ENCODE measurements around the gene OR9A4. TPM values are rescaled to one million over a fixed set of nuclear protein-coding genes. Genes with fewer than 3 reads are reported as not detected.

OR9A4 gene
- total RNA-seq, 1 experiment from 2014 or later = not detected

DNA sequence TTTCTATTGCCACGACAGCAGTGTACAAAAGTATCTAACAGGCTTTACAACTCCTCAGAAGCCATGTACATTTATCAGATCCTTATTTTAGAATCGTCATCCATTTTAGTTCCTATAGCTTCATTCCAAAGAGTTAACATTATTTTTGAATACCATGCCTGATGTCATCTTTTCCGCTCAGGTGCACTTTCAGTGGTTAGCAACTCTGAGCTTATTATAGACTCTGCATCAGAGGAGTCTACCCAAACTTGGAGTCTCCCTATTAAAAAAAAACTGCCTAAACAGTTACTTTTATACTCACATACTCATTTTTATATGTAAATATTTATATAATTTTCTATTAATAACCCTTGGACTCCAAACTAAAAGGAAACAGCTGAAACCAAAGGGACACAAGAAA, 43.3 kb upstream of the OR9A4 start:
- H3K27me3 ChIP-seq (ENCODE audit: insufficient read depth, low read length) = no peaks in the 10 kb centered on the region
- H3K56ac ChIP-seq (ENCODE audit: insufficient read length, low read depth, low read length) = no peak overlapping the region
- WGBS (ENCODE audit: extremely low coverage, insufficient read length, low lambda C conversion rate) = no CpG with 5 or more reads among the region's 3 CpGs
- no peaks in the 10 kb centered on the region for H3K9me3 ChIP-seq (ENCODE audit: control insufficient read depth, low read depth, low read length)
- no peak overlapping the region for H3K14ac ChIP-seq (ENCODE audit: insufficient read depth, low read length)
- no peak overlapping the region for H3K18ac ChIP-seq (ENCODE audit: insufficient read length, low read depth, low read length)
- no peaks in the 10 kb centered on the region for H3K79me2 ChIP-seq (ENCODE audit: insufficient read depth, low read length)
- no peak overlapping the region for H2BK120ac ChIP-seq (ENCODE audit: low read depth, low read length, poor library complexity, severe bottlenecking)
- H3K4me1 Mint-ChIP-seq = peaks cover 22 to 24% of the 10 kb centered on the region in 2 experiments
- H3T11ph ChIP-seq (ENCODE audit: low read length) = no peak overlapping the region
- H2BK12ac ChIP-seq (ENCODE audit: insufficient read length, low read depth, low read length) = no peak overlapping the region
- H4K8ac ChIP-seq (replicated peaks; ENCODE audit: insufficient read length, low read depth, low read length) = no peak overlapping the region
- H4K91ac ChIP-seq (ENCODE audit: insufficient read length, low read depth, low read length) = no peak overlapping the region
- no peaks in the 10 kb centered on the region for H3K23me2 ChIP-seq (ENCODE audit: insufficient read length, low read depth, low read length, poor library complexity, severe bottlenecking)
- H3K27me3 Mint-ChIP-seq (ENCODE audit: low read depth) = no peaks in the 10 kb centered on the region
- no peak overlapping the region for H3K4me2 ChIP-seq (ENCODE audit: insufficient read depth, insufficient read length, low read length)
- no peaks in the 10 kb centered on the region for H3K36me3 Mint-ChIP-seq (ENCODE audit: insufficient read depth in 1 of 3, low read depth in 3 of 3)
- peaks cover 0 to 7% of the 10 kb centered on the region in 2 experiments; a peak in 2 of 5 replicates for H3K9me3 Mint-ChIP-seq
- no peak overlapping the region for H3K9ac ChIP-seq (ENCODE audit: extremely low read depth, insufficient read length, low read length)
- H3K4me1 ChIP-seq (ENCODE audit: insufficient read depth, low read length) = no peaks in the 10 kb centered on the region; the same call in 1 of the 2 replicates
- no peak for DNase-seq
- no peaks in the 10 kb centered on the region for H3K79me1 ChIP-seq (ENCODE audit: insufficient read depth, low read depth, low read length, poor library complexity, severe bottlenecking)
- H2AFZ ChIP-seq (ENCODE audit: low read length) = no peak overlapping the region
- H4K20me1 ChIP-seq (ENCODE audit: control insufficient read depth, insufficient read depth, insufficient read length) = no peaks in the 10 kb centered on the region
- no peak overlapping the region for H3K4ac ChIP-seq (ENCODE audit: low read depth, low read length)
- H4K5ac ChIP-seq (ENCODE audit: insufficient read length, low read depth, low read length) = no peak overlapping the region
- no peak overlapping the region for H3K27ac Mint-ChIP-seq
- no peak overlapping the region for H2BK15ac ChIP-seq (ENCODE audit: low read depth, low read length)
- H2BK5ac ChIP-seq (ENCODE audit: insufficient read length, low read length) = no peak overlapping the region
- TF ChIP-seq, protein P1, sequence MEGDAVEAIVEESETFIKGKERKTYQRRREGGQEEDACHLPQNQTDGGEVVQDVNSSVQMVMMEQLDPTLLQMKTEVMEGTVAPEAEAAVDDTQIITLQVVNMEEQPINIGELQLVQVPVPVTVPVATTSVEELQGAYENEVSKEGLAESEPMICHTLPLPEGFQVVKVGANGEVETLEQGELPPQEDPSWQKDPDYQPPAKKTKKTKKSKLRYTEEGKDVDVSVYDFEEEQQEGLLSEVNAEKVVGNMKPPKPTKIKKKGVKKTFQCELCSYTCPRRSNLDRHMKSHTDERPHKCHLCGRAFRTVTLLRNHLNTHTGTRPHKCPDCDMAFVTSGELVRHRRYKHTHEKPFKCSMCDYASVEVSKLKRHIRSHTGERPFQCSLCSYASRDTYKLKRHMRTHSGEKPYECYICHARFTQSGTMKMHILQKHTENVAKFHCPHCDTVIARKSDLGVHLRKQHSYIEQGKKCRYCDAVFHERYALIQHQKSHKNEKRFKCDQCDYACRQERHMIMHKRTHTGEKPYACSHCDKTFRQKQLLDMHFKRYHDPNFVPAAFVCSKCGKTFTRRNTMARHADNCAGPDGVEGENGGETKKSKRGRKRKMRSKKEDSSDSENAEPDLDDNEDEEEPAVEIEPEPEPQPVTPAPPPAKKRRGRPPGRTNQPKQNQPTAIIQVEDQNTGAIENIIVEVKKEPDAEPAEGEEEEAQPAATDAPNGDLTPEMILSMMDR (conservative IDR thresholded peaks at IDR 0.05) = no peak
- H2BK20ac ChIP-seq (ENCODE audit: low read depth, low read length, poor library complexity, severe bottlenecking) = no peak overlapping the region
- H3K23ac ChIP-seq (ENCODE audit: insufficient read length, low read depth, low read length) = no peak overlapping the region
- H3K4me3 Mint-ChIP-seq = no peak overlapping the region
- H3K27ac ChIP-seq (ENCODE audit: insufficient read length, low read depth, low read length) = no peak overlapping the region
- no peak overlapping the region for H2AK5ac ChIP-seq (ENCODE audit: insufficient read length, low read length)
